ENCODE results near the gene FOLR2. TPM values are rescaled to one million over a fixed set of nuclear protein-coding genes. Genes with fewer than 3 reads are reported as not detected.

The FOLR2 gene
- total and polyA plus RNA-seq, 3 donors from 2014 or later: 1.3 to 37.3 (median 8.7) TPM

- intact Hi-C loops (cut with DNase I; ENCODE audit: low total_unique reads): no loop called here
- DNase-seq: no peak
- Histone ChIP-seq H3K36me3 (ENCODE audit: low read depth, missing control alignments) (no peaks in the 10 kb centered on the region), H3K9me3 (no peaks in the 10 kb centered on the region), H3K4me3 (peak overlapping the region in 1 of 2 donors; percentile 29), H3K27ac (no peak overlapping the region), H3K27me3 (peaks cover 4% of the 10 kb centered on the region), H3K4me1 (peaks cover 15% of the 10 kb centered on the region)
- 3 to 10% methylated on average over 26 to 44 of the region's 44 CpGs for WGBS, 2 donors
- no peak for TF ChIP-seq CTCF (IDR thresholded peaks at IDR 0.05)
- TF ChIP-seq POLR2A (IDR thresholded peaks at IDR 0.05): no peak
Measured at GRCh38 chr11:72240461-72241290, 24.1 kb downstream of the FOLR2 start.

- 17 to 27% methylated on average over 18 to 20 of the region's 20 CpGs for WGBS, 2 donors
- no peak for TF ChIP-seq POLR2A (IDR thresholded peaks at IDR 0.05)
- no peak for TF ChIP-seq CTCF (IDR thresholded peaks at IDR 0.05)
- Histone ChIP-seq H3K9me3 (no peaks in the 10 kb centered on the region), H3K36me3 (ENCODE audit: low read depth, missing control alignments) (no peaks in the 10 kb centered on the region), H3K4me3 (no peak overlapping the region), H3K4me1 (peaks cover 15% of the 10 kb centered on the region), H3K27me3 (peaks cover 4% of the 10 kb centered on the region), H3K27ac (no peak overlapping the region)
- intact Hi-C loops (cut with DNase I; ENCODE audit: low total_unique reads): no loop called here
- DNase-seq: no peak
Measured at GRCh38 chr11:72241291-72241781, 24.7 kb downstream of the FOLR2 start.

GRCh38 chr11:72242141-72242540, 25.5 kb downstream of the FOLR2 start:
- Histone ChIP-seq H3K27me3 (peaks cover 4% of the 10 kb centered on the region), H3K4me3 (no peak overlapping the region), H3K9me3 (no peaks in the 10 kb centered on the region), H3K36me3 (ENCODE audit: low read depth, missing control alignments) (no peaks in the 10 kb centered on the region), H3K4me1 (peaks cover 15% of the 10 kb centered on the region), H3K27ac (no peak overlapping the region)
- TF ChIP-seq CTCF (IDR thresholded peaks at IDR 0.05) (no peak), POLR2A (IDR thresholded peaks at IDR 0.05) (no peak)
- WGBS, 2 donors: 91 to 99% methylated on average over 2 of the region's 2 CpGs
- intact Hi-C loops (cut with DNase I; ENCODE audit: low total_unique reads): no loop called here
- DNase-seq: no peak

- Histone ChIP-seq H3K4me3 (peak overlapping the region; percentile 29 to 55), H3K27me3 (peaks cover 4% of the 10 kb centered on the region)
- intact Hi-C loops (cut with DNase I; ENCODE audit: low total_unique reads): no loop called here
Measured at GRCh38 chr11:72243173-72244059, 26.8 kb downstream of the FOLR2 start.

More at GRCh38 chr11:72243173-72244059, 26.8 kb downstream of the FOLR2 start:
- TF ChIP-seq POLR2A (IDR thresholded peaks at IDR 0.05) (no peak), CTCF (IDR thresholded peaks at IDR 0.05) (no peak)
- Histone ChIP-seq H3K9me3 (no peaks in the 10 kb centered on the region), H3K36me3 (ENCODE audit: low read depth, missing control alignments) (no peaks in the 10 kb centered on the region), H3K27ac (no peak overlapping the region), H3K4me1 (peaks cover 15% of the 10 kb centered on the region)
- DNase-seq: no peak
- WGBS, 2 donors: 19 to 23% methylated on average over 35 to 41 of the region's 58 CpGs
